Chondrocyte (in vitro differentiated cells): ENCODE data around the gene CFD. TPM values are rescaled to one million over a fixed set of nuclear protein-coding genes. Genes with fewer than 3 reads are reported as not detected.

Source experiments
- DNase-seq: peaks from one replicate; pipeline ENCODE4 v3.0.0; 2021; ENCODE audit warnings: mixed read lengths, low spot score
- H3K27ac Mint-ChIP-seq: one replicate; pipeline ENCODE4 v1.8.0; 2021; ENCODE audit warnings: mild to moderate bottlenecking, moderate library complexity, mixed read lengths; ENCODE audit not compliant: unreplicated experiment
- H3K27me3 Mint-ChIP-seq: 2 replicates; pipeline ENCODE4 v1.8.0; 2021; ENCODE audit warnings: low read depth, mixed read lengths
- H3K36me3 Mint-ChIP-seq: 2 replicates; pipeline ENCODE4 v1.8.0; 2021; ENCODE audit warnings: low read depth, mixed read lengths
- H3K4me1 Mint-ChIP-seq: 2 replicates; pipeline ENCODE4 v1.8.0; 2021; ENCODE audit warnings: low read depth, mild to moderate bottlenecking, mixed read lengths
- H3K4me3 Mint-ChIP-seq: one replicate; pipeline ENCODE4 v1.8.0; 2021; ENCODE audit warnings: mild to moderate bottlenecking, moderate library complexity, mixed read lengths; ENCODE audit not compliant: unreplicated experiment
- H3K9me3 Mint-ChIP-seq: 2 replicates; pipeline ENCODE4 v1.8.0; 2021; ENCODE audit warnings: low read depth, mixed read lengths
- CTCF ChIP-seq: fragments of 200-600 bp; sonication (generic); IDR thresholded peaks from 2 replicates; pipeline ENCODE4 v1.5.0; 2021; ENCODE audit warnings: antibody characterized with exemption, mild to moderate bottlenecking, moderate library complexity
- total RNA-seq: library from RNA; stranded (reverse); gene quantifications from 3 replicates; pipeline ENCODE4 v1.2.1, GENCODE V29; 2021

The CFD gene
- total RNA-seq, 1 donor from 2014 or later, result 1.8 TPM

- H3K27me3 Mint-ChIP-seq, result no peaks in the 10 kb centered on the region
- peaks cover 2% of the 10 kb centered on the region for H3K4me1 Mint-ChIP-seq
- no peak overlapping the region for H3K4me3 Mint-ChIP-seq
- no peak for TF ChIP-seq CTCF
- H3K27ac Mint-ChIP-seq, result no peak overlapping the region
- peaks cover 6% of the 10 kb centered on the region for H3K36me3 Mint-ChIP-seq
- H3K9me3 Mint-ChIP-seq, result no peaks in the 10 kb centered on the region
- peak; percentile 77 for DNase-seq
Observed at GRCh38 chr19:898663-899062, 39.2 kb downstream of the CFD start.

GRCh38 chr19:899336-900042, 40.0 kb downstream of the CFD start:
- Mint-ChIP-seq H3K4me3 (no peak overlapping the region), H3K27ac (no peak overlapping the region), H3K36me3 (peaks cover 6% of the 10 kb centered on the region), H3K27me3 (no peaks in the 10 kb centered on the region), H3K9me3 (no peaks in the 10 kb centered on the region), H3K4me1 (no peaks in the 10 kb centered on the region)
- no peak for TF ChIP-seq CTCF
- DNase-seq, result peak; percentile 87

GRCh38 chr19:900043-900301, 40.5 kb downstream of the CFD start:
- no peak overlapping the region for H3K27ac Mint-ChIP-seq
- no peak overlapping the region for H3K4me3 Mint-ChIP-seq
- no peak for TF ChIP-seq CTCF
- H3K9me3 Mint-ChIP-seq, result no peaks in the 10 kb centered on the region
- DNase-seq, result no peak
- no peaks in the 10 kb centered on the region for H3K27me3 Mint-ChIP-seq
- no peaks in the 10 kb centered on the region for H3K4me1 Mint-ChIP-seq
- H3K36me3 Mint-ChIP-seq, result peaks cover 6% of the 10 kb centered on the region

GRCh38 chr19:900302-901111, 41.0 kb downstream of the CFD start:
- Mint-ChIP-seq H3K27me3 (no peaks in the 10 kb centered on the region), H3K27ac (no peak overlapping the region), H3K4me3 (no peak overlapping the region), H3K4me1 (no peaks in the 10 kb centered on the region), H3K36me3 (peaks cover 6% of the 10 kb centered on the region), H3K9me3 (no peaks in the 10 kb centered on the region)
- no peak for TF ChIP-seq CTCF
- peak; percentile 80 for DNase-seq

GRCh38 chr19:901216-902092, 42.0 kb downstream of the CFD start:
- H3K36me3 Mint-ChIP-seq, result peaks cover 6% of the 10 kb centered on the region
- no peaks in the 10 kb centered on the region for H3K9me3 Mint-ChIP-seq
- no peak overlapping the region for H3K4me3 Mint-ChIP-seq
- H3K4me1 Mint-ChIP-seq, result no peaks in the 10 kb centered on the region
- no peak overlapping the region for H3K27ac Mint-ChIP-seq
- no peaks in the 10 kb centered on the region for H3K27me3 Mint-ChIP-seq
- DNase-seq, result peak; percentile 83
- TF ChIP-seq CTCF, result no peak
